Trophoblast cell (in vitro differentiated cells and primary cell): ENCODE results near the gene TEAD2.

ENCODE experiments used
- DNase-seq, 2 donors: peaks; one replicate each; pipeline ENCODE4 v3.0.0-alpha.2; 2016
- H2AFZ ChIP-seq: 2 replicates; pipeline ENCODE4 v1.6.1; 2013; ENCODE audit warnings: low read length, moderate library complexity, mild to moderate bottlenecking; ENCODE audit not compliant: insufficient read depth, poor library complexity
- H2AK5ac ChIP-seq: 2 replicates; pipeline ENCODE4 v1.6.1; 2013; ENCODE audit warnings: mild to moderate bottlenecking, low read length
- H2BK120ac ChIP-seq: 2 replicates; pipeline ENCODE4 v1.6.1; 2013; ENCODE audit warnings: low read length, mild to moderate bottlenecking, moderate library complexity; ENCODE audit not compliant: insufficient read depth, poor library complexity
- H2BK12ac ChIP-seq: 2 replicates; pipeline ENCODE4 v1.6.1; 2013; ENCODE audit warnings: mild to moderate bottlenecking, low read length, moderate library complexity
- H2BK5ac ChIP-seq: 2 replicates; pipeline ENCODE4 v1.6.1; 2013; ENCODE audit warnings: low read length, low read depth, moderate library complexity, mild to moderate bottlenecking; ENCODE audit not compliant: poor library complexity
- H3K14ac ChIP-seq: 2 replicates; pipeline ENCODE4 v1.6.1; 2013; ENCODE audit warnings: mild to moderate bottlenecking, low read length
- H3K18ac ChIP-seq: 2 replicates; pipeline ENCODE4 v1.6.1; 2013; ENCODE audit warnings: mild to moderate bottlenecking, low read length
- H3K23ac ChIP-seq: 2 replicates; pipeline ENCODE4 v1.6.1; 2013; ENCODE audit warnings: low read length
- H3K27ac ChIP-seq: 2 replicates; pipeline ENCODE4 v1.5.1; 2013; ENCODE audit warnings: low read depth, mild to moderate bottlenecking, inconsistent platforms, low read length, moderate library complexity
- H3K27me3 ChIP-seq: 2 replicates; pipeline ENCODE4 v1.6.1; 2013; ENCODE audit warnings: inconsistent platforms, mild to moderate bottlenecking, low read length, moderate library complexity; ENCODE audit not compliant: insufficient read depth
- H3K36me3 ChIP-seq, 2 experiments: 1 replicate in 1 of 2; 2 replicates in 1 of 2; pipeline ENCODE4 v1.6.1; 2013; ENCODE audit warnings: low read length in 2 of 2, mild to moderate bottlenecking in 2 of 2, moderate library complexity in 1 of 2; ENCODE audit not compliant: insufficient read depth in 2 of 2, control insufficient read depth in 1 of 2
- H3K4ac ChIP-seq: 2 replicates; pipeline ENCODE4 v1.6.1; 2013; ENCODE audit warnings: low read depth, mild to moderate bottlenecking, low read length, moderate library complexity
- H3K4me1 ChIP-seq, 2 experiments: 1 replicate in 1 of 2; 2 replicates in 1 of 2; pipeline ENCODE4 v1.6.1; 2013; ENCODE audit warnings: low read length in 2 of 2, mild to moderate bottlenecking in 2 of 2, moderate library complexity in 1 of 2; ENCODE audit not compliant: insufficient read depth in 2 of 2, control insufficient read depth in 1 of 2
- H3K4me2 ChIP-seq: 2 replicates; pipeline ENCODE4 v1.6.1; 2013; ENCODE audit warnings: inconsistent platforms, mild to moderate bottlenecking, low read length, moderate library complexity
- H3K4me3 ChIP-seq: 2 replicates; pipeline ENCODE4 v1.5.1; 2013; ENCODE audit warnings: mild to moderate bottlenecking, low read depth, low read length, inconsistent platforms
- H3K79me1 ChIP-seq: one replicate; pipeline ENCODE4 v1.6.1; 2013; ENCODE audit warnings: low read length
- H3K79me2 ChIP-seq: 2 replicates; pipeline ENCODE4 v1.6.1; 2013; ENCODE audit warnings: low read length, mild to moderate bottlenecking; ENCODE audit not compliant: control insufficient read depth, insufficient read depth, poor library complexity
- H3K9ac ChIP-seq: 2 replicates; pipeline ENCODE4 v1.6.1; 2013; ENCODE audit warnings: mild to moderate bottlenecking, low read length
- H3K9me3 ChIP-seq: 2 replicates; pipeline ENCODE4 v1.6.1; 2013; ENCODE audit warnings: low read depth, mild to moderate bottlenecking, control low read depth, inconsistent platforms, low read length; ENCODE audit not compliant: insufficient read depth
- H4K12ac ChIP-seq: 2 replicates; pipeline ENCODE4 v1.6.1; 2013; ENCODE audit warnings: low read depth, mild to moderate bottlenecking, low read length, moderate library complexity
- H4K8ac ChIP-seq: 2 replicates; pipeline ENCODE4 v1.6.1; 2013; ENCODE audit warnings: low read depth, mild to moderate bottlenecking, low read length, moderate library complexity
- H4K91ac ChIP-seq: one replicate; pipeline ENCODE4 v1.6.1; 2013; ENCODE audit warnings: low read depth, mild to moderate bottlenecking, low read length, moderate library complexity
- WGBS: extraction: QIAGEN DNeasy Blood & Tissue Kit; methylation state at CpG from one replicate; pipeline ENCODE4 v1.1.7; 2013; ENCODE audit warnings: missing lambda C conversion rate; ENCODE audit not compliant: insufficient read length, insufficient coverage; ENCODE audit errors: extremely low coverage; 5-methylcytosine and 5-hydroxymethylcytosine counted together

Gene TEAD2

DNA sequence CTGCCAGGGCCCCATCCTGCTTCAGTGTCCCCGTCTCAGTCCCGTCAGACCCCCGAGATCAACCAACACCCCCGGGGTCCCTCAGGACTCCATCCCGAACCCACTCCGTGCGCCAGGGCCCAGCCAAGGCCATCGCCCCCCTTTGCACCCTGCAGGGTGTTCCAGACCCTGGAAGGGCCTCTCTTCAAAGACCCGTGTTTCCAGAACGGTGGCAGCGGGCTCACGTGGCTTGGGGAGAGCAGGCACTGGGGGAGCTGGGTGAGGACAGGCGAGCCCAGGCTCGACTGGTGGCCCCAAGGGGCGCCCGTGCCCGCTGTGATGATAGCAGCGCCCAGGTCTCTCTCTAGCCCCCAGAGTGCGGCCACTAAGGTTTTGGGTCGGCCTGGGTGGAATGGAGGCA lies 27.2 kb upstream of the TEAD2 start:
- Histone ChIP-seq H3K27ac (no peak overlapping the region), H3K14ac (no peak overlapping the region), H3K23ac (no peak overlapping the region), H4K91ac (no peak overlapping the region), H3K4me2 (no peak overlapping the region), H4K8ac (no peak overlapping the region), H3K79me1 (no peaks in the 10 kb centered on the region), H3K79me2 (no peaks in the 10 kb centered on the region), H3K36me3 (no peaks in the 10 kb centered on the region), H3K9ac (no peak overlapping the region), H2AK5ac (no peak overlapping the region), H4K12ac (no peak overlapping the region), H3K4ac (no peak overlapping the region), H3K4me1 (no peaks in the 10 kb centered on the region), H2BK120ac (no peak overlapping the region), H3K27me3 (no peaks in the 10 kb centered on the region), H3K4me3 (no peak overlapping the region), H2BK5ac (no peak overlapping the region), H2AFZ (no peak overlapping the region), H2BK12ac (no peak overlapping the region), H3K18ac (no peak overlapping the region), H3K9me3 (no peaks in the 10 kb centered on the region)
- no CpG with 5 or more reads among the region's 20 CpGs for WGBS
- DNase-seq, result no peak

DNA sequence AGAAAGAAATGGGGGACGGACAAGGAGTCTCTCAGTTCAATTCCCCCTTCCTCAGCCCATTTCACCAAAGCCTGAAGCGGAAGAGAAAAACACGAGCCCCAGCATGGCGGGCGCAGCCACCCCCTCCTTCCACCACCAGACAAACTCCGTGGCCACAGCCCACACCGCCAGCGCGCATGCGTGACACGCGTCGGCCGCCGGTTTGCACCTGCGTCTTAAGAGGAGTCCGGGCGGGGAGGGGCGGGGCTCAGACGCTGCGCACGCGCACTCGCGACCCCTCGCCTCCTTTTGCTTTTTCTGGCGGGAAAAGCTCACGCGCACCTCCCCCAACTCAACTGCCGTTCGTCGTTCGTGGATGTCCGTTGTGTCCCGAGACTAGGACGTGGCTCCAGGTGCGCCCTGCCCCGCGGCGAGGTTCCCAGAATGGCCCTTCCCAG lies 25.7 kb upstream of the TEAD2 start, which contains the start of gene KASH5:
Gene KASH5, plus strand, starts transcription at position 314 of the 437 bp plus-strand sequence. CDS start 2,635 bp downstream, outside the sequence.
- no peak within 1 kb of the TSS for H3K9ac ChIP-seq
- no peak within 1 kb of the TSS for H2AFZ ChIP-seq
- no peak within 1 kb of the TSS for H3K23ac ChIP-seq
- H2BK120ac ChIP-seq, result no peak within 1 kb of the TSS
- H3K4me3 ChIP-seq, result no peak within 1 kb of the TSS
- H2AK5ac ChIP-seq, result no peak within 1 kb of the TSS
- no peak within 1 kb of the TSS for H3K4ac ChIP-seq
- H4K12ac ChIP-seq, result no peak within 1 kb of the TSS
- no peak within 1 kb of the TSS for H2BK12ac ChIP-seq
- H4K91ac ChIP-seq, result no peak within 1 kb of the TSS
- H3K79me1 ChIP-seq, result no peaks in the 10 kb centered on the region
- WGBS, result no CpG with 5 or more reads among the region's 40 CpGs
- no peak within 1 kb of the TSS for H3K27ac ChIP-seq
- H3K4me2 ChIP-seq, result no peak within 1 kb of the TSS
- no peaks in the 10 kb centered on the region for H3K27me3 ChIP-seq
- no peak within 1 kb of the TSS for H4K8ac ChIP-seq
- H3K79me2 ChIP-seq, result no peaks in the 10 kb centered on the region
- no peak within 1 kb of the TSS for H3K18ac ChIP-seq
- no peaks in the 10 kb centered on the region for H3K4me1 ChIP-seq
- H3K14ac ChIP-seq, result no peak within 1 kb of the TSS
- no peaks in the 10 kb centered on the region for H3K36me3 ChIP-seq
- H2BK5ac ChIP-seq, result no peak within 1 kb of the TSS
- peak; percentile 95 to 96 for DNase-seq
- no peaks in the 10 kb centered on the region for H3K9me3 ChIP-seq

GRCh38 chr19:49383599-49383998 lies 21.4 kb upstream of the TEAD2 start:
- no peak overlapping the region for H2BK5ac ChIP-seq
- no peak for DNase-seq
- H3K23ac ChIP-seq, result no peak overlapping the region
- no peak overlapping the region for H4K12ac ChIP-seq
- no CpG with 5 or more reads among the region's 1 CpG for WGBS
- H3K27me3 ChIP-seq, result no peaks in the 10 kb centered on the region
- no peaks in the 10 kb centered on the region for H3K36me3 ChIP-seq
- no peak overlapping the region for H4K8ac ChIP-seq
- no peak overlapping the region for H3K14ac ChIP-seq
- H3K27ac ChIP-seq, result no peak overlapping the region
- H3K4me1 ChIP-seq, result no peaks in the 10 kb centered on the region
- no peak overlapping the region for H2BK12ac ChIP-seq
- no peak overlapping the region for H2AK5ac ChIP-seq
- H3K4me3 ChIP-seq, result no peak overlapping the region
- H3K9ac ChIP-seq, result no peak overlapping the region
- no peaks in the 10 kb centered on the region for H3K9me3 ChIP-seq
- H4K91ac ChIP-seq, result no peak overlapping the region
- no peak overlapping the region for H2BK120ac ChIP-seq
- H3K79me1 ChIP-seq, result no peaks in the 10 kb centered on the region
- no peak overlapping the region for H2AFZ ChIP-seq
- H3K4ac ChIP-seq, result no peak overlapping the region
- H3K18ac ChIP-seq, result no peak overlapping the region
- no peaks in the 10 kb centered on the region for H3K79me2 ChIP-seq
- no peak overlapping the region for H3K4me2 ChIP-seq

GRCh38 chr19:49382639-49383038 lies 20.4 kb upstream of the TEAD2 start:
- Histone ChIP-seq H4K12ac (no peak overlapping the region), H2BK5ac (no peak overlapping the region), H3K4me3 (no peak overlapping the region), H3K4ac (no peak overlapping the region), H3K18ac (no peak overlapping the region), H3K36me3 (no peaks in the 10 kb centered on the region), H4K8ac (no peak overlapping the region), H2BK12ac (no peak overlapping the region), H3K14ac (no peak overlapping the region), H2AFZ (no peak overlapping the region), H3K9me3 (no peaks in the 10 kb centered on the region), H3K27me3 (no peaks in the 10 kb centered on the region), H3K9ac (no peak overlapping the region), H3K4me1 (no peaks in the 10 kb centered on the region), H3K27ac (no peak overlapping the region), H3K23ac (no peak overlapping the region), H3K4me2 (no peak overlapping the region), H3K79me1 (no peaks in the 10 kb centered on the region), H2AK5ac (no peak overlapping the region), H4K91ac (no peak overlapping the region), H3K79me2 (no peaks in the 10 kb centered on the region), H2BK120ac (no peak overlapping the region)
- DNase-seq, result no peak
- WGBS, result no CpG with 5 or more reads among the region's 5 CpGs
